ENCODE measurements around the gene PSMB1.

GRCh38 chr6:170509723-170510018 is 43.4 kb downstream of the PSMB1 start:
- TF ChIP-seq EZH2phosphoT487 (IDR thresholded peaks at IDR 0.05; ENCODE audit: insufficient read depth, low read depth) (no peak), EZH2 (IDR thresholded peaks at IDR 0.05; ENCODE audit: insufficient read depth, poor library complexity, severe bottlenecking) (no peak)

Data from GM23248 (cell line).